ENCODE measurements around the gene RFWD3. TPM values are rescaled to one million over a fixed set of nuclear protein-coding genes. Genes with fewer than 3 reads are reported as not detected.
A peak's percentile ranks its signal among the peaks of the same experiment; 100 is the strongest.

RFWD3 gene
- total RNA-seq, 3 donors from 2014 or later (not counting 1 experiment from before 2014, with no cell fraction given): 41.1 to 53.4 (median 47.5) TPM

- intact Hi-C loops (cut with micrococcal nuclease): no loop called here
- DNase-seq (no peak), ATAC-seq (no peak)
- Mint-ChIP-seq H3K27ac (peak overlapping the region in 1 of 2 donors; percentile 33), H3K4me1 (peaks cover 17 to 26% of the 10 kb centered on the region in 2 donors), H3K27me3 (ENCODE audit: low read depth in 2 of 2) (no peaks in the 10 kb centered on the region), H3K36me3 (peaks cover 26% of the 10 kb centered on the region), H3K4me3 (no peak overlapping the region), H3K9me3 (no peaks in the 10 kb centered on the region)
- Histone ChIP-seq H3K9me3 (ENCODE audit: control insufficient read depth, insufficient read depth, low read length) (no peaks in the 10 kb centered on the region), H3K4me3 (ENCODE audit: low read length) (no peak overlapping the region), H3K27ac (ENCODE audit: low read length) (no peak overlapping the region), H3K36me3 (ENCODE audit: control insufficient read depth, insufficient read depth, low read length) (peaks cover 51% of the 10 kb centered on the region), H3K4me1 (ENCODE audit: control insufficient read depth, insufficient read depth, low read length) (peaks cover 5% of the 10 kb centered on the region), H3K27me3 (ENCODE audit: control insufficient read depth, insufficient read depth, low read length) (no peaks in the 10 kb centered on the region)
- 97% methylated on average over 9 of the region's 10 CpGs for WGBS (ENCODE audit: insufficient coverage)
- TF ChIP-seq, protein P1, sequence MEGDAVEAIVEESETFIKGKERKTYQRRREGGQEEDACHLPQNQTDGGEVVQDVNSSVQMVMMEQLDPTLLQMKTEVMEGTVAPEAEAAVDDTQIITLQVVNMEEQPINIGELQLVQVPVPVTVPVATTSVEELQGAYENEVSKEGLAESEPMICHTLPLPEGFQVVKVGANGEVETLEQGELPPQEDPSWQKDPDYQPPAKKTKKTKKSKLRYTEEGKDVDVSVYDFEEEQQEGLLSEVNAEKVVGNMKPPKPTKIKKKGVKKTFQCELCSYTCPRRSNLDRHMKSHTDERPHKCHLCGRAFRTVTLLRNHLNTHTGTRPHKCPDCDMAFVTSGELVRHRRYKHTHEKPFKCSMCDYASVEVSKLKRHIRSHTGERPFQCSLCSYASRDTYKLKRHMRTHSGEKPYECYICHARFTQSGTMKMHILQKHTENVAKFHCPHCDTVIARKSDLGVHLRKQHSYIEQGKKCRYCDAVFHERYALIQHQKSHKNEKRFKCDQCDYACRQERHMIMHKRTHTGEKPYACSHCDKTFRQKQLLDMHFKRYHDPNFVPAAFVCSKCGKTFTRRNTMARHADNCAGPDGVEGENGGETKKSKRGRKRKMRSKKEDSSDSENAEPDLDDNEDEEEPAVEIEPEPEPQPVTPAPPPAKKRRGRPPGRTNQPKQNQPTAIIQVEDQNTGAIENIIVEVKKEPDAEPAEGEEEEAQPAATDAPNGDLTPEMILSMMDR (IDR thresholded peaks at IDR 0.05): no peak
Observed at GRCh38 chr16:74691093-74691855, 24.6 kb upstream of the RFWD3 start.

DNA sequence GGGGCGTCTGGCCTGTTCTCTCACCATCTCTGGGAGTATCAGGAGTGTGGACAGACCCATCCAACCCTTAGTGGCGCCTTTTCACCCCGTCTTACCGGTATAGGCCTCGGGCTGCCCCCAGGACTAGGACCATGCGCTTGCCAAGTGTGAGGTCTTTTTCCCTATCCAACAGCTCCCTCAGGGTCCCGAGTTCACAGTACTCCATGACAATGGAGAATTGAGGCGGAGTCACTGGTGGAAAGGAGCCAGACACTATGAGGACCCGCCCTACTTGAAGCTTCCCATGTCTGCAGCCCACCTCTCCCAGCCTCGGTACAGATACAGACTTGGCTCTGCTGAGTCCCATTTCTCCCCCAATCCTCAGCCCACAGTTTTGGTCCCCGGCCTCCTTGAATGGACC is 15.9 kb upstream of the RFWD3 start:
- H3K9me3 Mint-ChIP-seq: no peaks in the 10 kb centered on the region
- no peaks in the 10 kb centered on the region for H3K36me3 Mint-ChIP-seq
- ATAC-seq (no peak), DNase-seq (no peak)
- no peaks in the 10 kb centered on the region for H3K9me3 ChIP-seq (ENCODE audit: control insufficient read depth, insufficient read depth, low read length)
- H3K4me3 Mint-ChIP-seq: no peak overlapping the region
- H3K27me3 Mint-ChIP-seq (ENCODE audit: low read depth in 2 of 2): no peaks in the 10 kb centered on the region
- peaks cover 44% of the 10 kb centered on the region for H3K36me3 ChIP-seq (ENCODE audit: control insufficient read depth, insufficient read depth, low read length)
- no peaks in the 10 kb centered on the region for H3K4me1 Mint-ChIP-seq
- no peaks in the 10 kb centered on the region for H3K4me1 ChIP-seq (ENCODE audit: control insufficient read depth, insufficient read depth, low read length)
- intact Hi-C loops (cut with micrococcal nuclease): no loop called here
- no peak overlapping the region for H3K4me3 ChIP-seq (ENCODE audit: low read length)
- no peak overlapping the region for H3K27ac Mint-ChIP-seq
- no peaks in the 10 kb centered on the region for H3K27me3 ChIP-seq (ENCODE audit: control insufficient read depth, insufficient read depth, low read length)
- no peak overlapping the region for H3K27ac ChIP-seq (ENCODE audit: low read length)
- 97% methylated on average over 11 of the region's 11 CpGs for WGBS (ENCODE audit: insufficient coverage)
- TF ChIP-seq, protein P1 (IDR thresholded peaks at IDR 0.05): no peak

- no peak for ATAC-seq
Observed at GRCh38 chr16:74680681-74681080, 14.0 kb upstream of the RFWD3 start.

More at GRCh38 chr16:74680681-74681080, 14.0 kb upstream of the RFWD3 start:
- no peaks in the 10 kb centered on the region for H3K9me3 Mint-ChIP-seq
- WGBS (ENCODE audit: insufficient coverage): 98% methylated on average over 6 of the region's 6 CpGs
- TF ChIP-seq, protein P1 (IDR thresholded peaks at IDR 0.05): no peak
- Histone ChIP-seq H3K4me1 (ENCODE audit: control insufficient read depth, insufficient read depth, low read length) (no peaks in the 10 kb centered on the region), H3K36me3 (ENCODE audit: control insufficient read depth, insufficient read depth, low read length) (peaks cover 45% of the 10 kb centered on the region), H3K9me3 (ENCODE audit: control insufficient read depth, insufficient read depth, low read length) (no peaks in the 10 kb centered on the region), H3K27me3 (ENCODE audit: control insufficient read depth, insufficient read depth, low read length) (no peaks in the 10 kb centered on the region), H3K4me3 (ENCODE audit: low read length) (no peak overlapping the region), H3K27ac (ENCODE audit: low read length) (no peak overlapping the region)
- DNase-seq: no peak
- H3K27me3 Mint-ChIP-seq (ENCODE audit: low read depth in 2 of 2): no peaks in the 10 kb centered on the region
- no peaks in the 10 kb centered on the region for H3K36me3 Mint-ChIP-seq
- H3K4me3 Mint-ChIP-seq: no peak overlapping the region
- H3K27ac Mint-ChIP-seq: no peak overlapping the region
- no peaks in the 10 kb centered on the region for H3K4me1 Mint-ChIP-seq
- intact Hi-C loops (cut with micrococcal nuclease): no loop called here
